Progenitor cell of endocrine pancreas (in vitro differentiated cells): ENCODE data around the gene LGALS14. TPM values are rescaled to one million over a fixed set of nuclear protein-coding genes. Genes with fewer than 3 reads are reported as not detected.

Experiments
- DNase-seq: peaks from one replicate; pipeline ENCODE4 v3.0.0; 2021; ENCODE audit warnings: low spot score; ENCODE audit not compliant: unreplicated experiment
- H3K27ac Mint-ChIP-seq: 2 replicates; pipeline ENCODE4 v1.8.0; 2021; ENCODE audit warnings: mild to moderate bottlenecking, moderate library complexity, mixed read lengths
- H3K27me3 Mint-ChIP-seq: 2 replicates; pipeline ENCODE4 v1.8.0; 2021; ENCODE audit warnings: mixed read lengths
- H3K36me3 Mint-ChIP-seq: 2 replicates; pipeline ENCODE4 v1.8.0; 2022; ENCODE audit warnings: mixed read lengths; ENCODE audit not compliant: insufficient read depth
- H3K4me1 Mint-ChIP-seq: 2 replicates; pipeline ENCODE4 v1.8.0; 2021; ENCODE audit warnings: low read depth, mixed read lengths
- H3K4me3 Mint-ChIP-seq: 2 replicates; pipeline ENCODE4 v1.8.0; 2021; ENCODE audit warnings: low read depth, mild to moderate bottlenecking, moderate library complexity, mixed read lengths
- H3K9me3 Mint-ChIP-seq: 2 replicates; pipeline ENCODE4 v1.8.0; 2021; ENCODE audit warnings: low read depth, mixed read lengths
- CTCF ChIP-seq: fragments of 200-600 bp; sonication (generic); IDR thresholded peaks from one replicate; pipeline ENCODE4 v1.5.0; 2021; ENCODE audit warnings: antibody characterized with exemption, mild to moderate bottlenecking; ENCODE audit not compliant: unreplicated experiment
- total RNA-seq: library from RNA; stranded (reverse); gene quantifications from 2 replicates; pipeline ENCODE4 v1.2.1, GENCODE V29; 2021

Gene LGALS14
- total RNA-seq, 1 donor from 2014 or later = not detected

GRCh38 chr19:39736088-39736487 is 31.8 kb downstream of the LGALS14 start:
- Mint-ChIP-seq H3K27ac (no peak overlapping the region), H3K4me3 (no peak overlapping the region), H3K27me3 (peaks cover 61% of the 10 kb centered on the region), H3K4me1 (no peaks in the 10 kb centered on the region), H3K9me3 (no peaks in the 10 kb centered on the region), H3K36me3 (no peaks in the 10 kb centered on the region)
- DNase-seq = no peak
- no peak for TF ChIP-seq CTCF

- Mint-ChIP-seq H3K4me1 (peaks cover 4% of the 10 kb centered on the region), H3K27ac (no peak overlapping the region), H3K36me3 (no peaks in the 10 kb centered on the region), H3K27me3 (peaks cover 60% of the 10 kb centered on the region), H3K9me3 (no peaks in the 10 kb centered on the region), H3K4me3 (no peak overlapping the region)
- no peak for DNase-seq
- TF ChIP-seq CTCF = no peak
These were observed 33.1 kb downstream of the LGALS14 start for GRCh38 chr19:39737351-39737750.

- Mint-ChIP-seq H3K36me3 (no peaks in the 10 kb centered on the region), H3K27ac (no peak within 1 kb of the TSS), H3K27me3 (peaks cover 66% of the 10 kb centered on the region), H3K9me3 (no peaks in the 10 kb centered on the region), H3K4me1 (peaks cover 4% of the 10 kb centered on the region), H3K4me3 (no peak within 1 kb of the TSS)
- TF ChIP-seq CTCF = no peak
- DNase-seq = no peak
These were observed 33.6 kb downstream of the LGALS14 start, which contains the start of gene CLC for GRCh38 chr19:39737891-39738290. Gene CLC, minus strand, starts transcription at chr19:39738029. Its CDS starts 77 bp downstream, at chr19:39737952.

GRCh38 chr19:39738814-39739213 is 34.5 kb downstream of the LGALS14 start:
- Mint-ChIP-seq H3K27ac (no peak overlapping the region), H3K36me3 (no peaks in the 10 kb centered on the region), H3K4me1 (peaks cover 4% of the 10 kb centered on the region), H3K4me3 (no peak overlapping the region), H3K27me3 (peaks cover 71% of the 10 kb centered on the region), H3K9me3 (no peaks in the 10 kb centered on the region)
- DNase-seq = no peak
- TF ChIP-seq CTCF = no peak

GRCh38 chr19:39740395-39740794 is 36.1 kb downstream of the LGALS14 start:
- Mint-ChIP-seq H3K27ac (no peak overlapping the region), H3K4me1 (peaks cover 4% of the 10 kb centered on the region), H3K36me3 (no peaks in the 10 kb centered on the region), H3K4me3 (no peak overlapping the region), H3K9me3 (no peaks in the 10 kb centered on the region), H3K27me3 (peaks cover 74% of the 10 kb centered on the region)
- DNase-seq = no peak
- TF ChIP-seq CTCF = no peak
